GM23338 (cell line): Measurements from ENCODE around the gene NTM. TPM values are rescaled to one million over a fixed set of nuclear protein-coding genes. Genes with fewer than 3 reads are reported as not detected.

Source experiments
- ATAC-seq: fragments of 200-7000 bp; cut with Tn5 transposase; 3 replicates; pipeline ENCODE4 v1.9.1; 2020
- DNase-seq: peaks from one replicate; pipeline ENCODE4 v3.0.0-alpha.2; 2015; ENCODE audit warnings: low spot score
- H2AFZ ChIP-seq: fragments of 200-600 bp; sonication (generic); 2 replicates; pipeline ENCODE4 v1.8.0; 2016; ENCODE audit warnings: antibody characterized with exemption, mild to moderate bottlenecking, moderate library complexity
- H3F3A ChIP-seq: fragments of 200-600 bp; sonication (generic); replicated peaks from 2 replicates; pipeline ENCODE4 v1.8.0; 2017; ENCODE audit warnings: antibody characterized with exemption, mixed run types, low read depth
- H3K27ac ChIP-seq: fragments of 200-600 bp; sonication (generic); 2 replicates; pipeline ENCODE4 v1.6.1; 2016; ENCODE audit warnings: low read depth
- H3K27me3 ChIP-seq: fragments of 200-600 bp; sonication (generic); 2 replicates; pipeline ENCODE4 v1.8.0; 2016; ENCODE audit warnings: mild to moderate bottlenecking, mixed run types, moderate library complexity; ENCODE audit not compliant: insufficient read depth
- H3K36me3 ChIP-seq: fragments of 200-600 bp; sonication (generic); 2 replicates; pipeline ENCODE4 v1.8.0; 2016; ENCODE audit warnings: mild to moderate bottlenecking; ENCODE audit not compliant: insufficient read depth
- H3K4me1 ChIP-seq: fragments of 200-600 bp; sonication (generic); 2 replicates; pipeline ENCODE4 v1.8.0; 2016; ENCODE audit warnings: mild to moderate bottlenecking, moderate library complexity; ENCODE audit not compliant: insufficient read depth
- H3K4me2 ChIP-seq: fragments of 200-600 bp; sonication (generic); 2 replicates; pipeline ENCODE4 v1.7.1; 2017; ENCODE audit warnings: mixed run types
- H3K4me3 ChIP-seq: fragments of 200-600 bp; sonication (generic); 2 replicates; pipeline ENCODE4 v1.6.1; 2016; ENCODE audit warnings: mixed run types
- H3K79me2 ChIP-seq: fragments of 200-600 bp; sonication (generic); replicated peaks from 2 replicates; pipeline ENCODE4 v1.8.0; 2017; ENCODE audit warnings: mild to moderate bottlenecking; ENCODE audit not compliant: insufficient read depth
- H3K9me2 ChIP-seq: fragments of 200-600 bp; sonication (generic); 2 replicates; pipeline ENCODE4 v1.8.0; 2017; ENCODE audit not compliant: insufficient read depth
- H4K20me1 ChIP-seq: fragments of 200-600 bp; sonication (generic); replicated peaks from 2 replicates; pipeline ENCODE4 v1.8.0; 2017; ENCODE audit warnings: mild to moderate bottlenecking; ENCODE audit not compliant: insufficient read depth
- H3K27ac Mint-ChIP-seq: 2 replicates; pipeline ENCODE4 v1.8.0; 2020; ENCODE audit warnings: inconsistent platforms, mild to moderate bottlenecking, moderate library complexity, mixed read lengths
- H3K27me3 Mint-ChIP-seq: 3 replicates; pipeline ENCODE4 v1.8.0; 2022; ENCODE audit warnings: low read depth, mild to moderate bottlenecking, moderate library complexity, mixed read lengths, inconsistent platforms; ENCODE audit not compliant: insufficient read depth, poor library complexity
- H3K36me3 Mint-ChIP-seq: 3 replicates; pipeline ENCODE4 v1.8.0; 2021; ENCODE audit warnings: low read depth, mild to moderate bottlenecking, inconsistent platforms, moderate library complexity, mixed read lengths
- H3K4me1 Mint-ChIP-seq: 3 replicates; pipeline ENCODE4 v1.8.0; 2020; ENCODE audit warnings: mild to moderate bottlenecking, inconsistent platforms, mixed read lengths
- H3K4me3 Mint-ChIP-seq: 3 replicates; pipeline ENCODE4 v1.8.0; 2021; ENCODE audit warnings: moderate library complexity, mild to moderate bottlenecking, inconsistent platforms, mixed read lengths
- H3K9me3 Mint-ChIP-seq: 3 replicates; pipeline ENCODE4 v1.8.0; 2020; ENCODE audit warnings: moderate library complexity, mild to moderate bottlenecking, inconsistent platforms, mixed read lengths
- CREB1 ChIP-seq: fragments of 250-450 bp; sonication (Bioruptor Pico); IDR thresholded peaks from 2 replicates; pipeline ENCODE4 v1.5.0; 2020; ENCODE audit warnings: low read depth, mild to moderate bottlenecking, moderate library complexity
- CTCF ChIP-seq, 2 experiments: fragments of 200-600 bp in 1 of 2; sonication (generic) in 1 of 2; conservative IDR thresholded peaks; 2 replicates each; pipeline versions ENCODE4 v1.5.1 to v1.6.1; 2016 to 2017; ENCODE audit warnings: antibody characterized with exemption in 2 of 2, low read depth in 2 of 2, mild to moderate bottlenecking in 2 of 2, moderate library complexity in 1 of 2
- ETS1 ChIP-seq: IDR thresholded peaks from 2 replicates; pipeline ENCODE4 v1.6.1; 2016; ENCODE audit warnings: antibody characterized with exemption
- EZH2 ChIP-seq: fragments of 200-600 bp; sonication (generic); IDR thresholded peaks from one replicate; pipeline ENCODE4 v1.8.0; 2017; ENCODE audit warnings: antibody characterized with exemption, mild to moderate bottlenecking, low read depth; ENCODE audit not compliant: unreplicated experiment
- EZH2phosphoT487 ChIP-seq: fragments of 200-600 bp; sonication (generic); IDR thresholded peaks from one replicate; pipeline ENCODE4 v1.8.1; 2018; ENCODE audit warnings: antibody characterized with exemption; ENCODE audit not compliant: unreplicated experiment
- JUNB ChIP-seq: IDR thresholded peaks from one replicate; pipeline ENCODE4 v1.6.1; 2016; ENCODE audit warnings: antibody characterized with exemption; ENCODE audit not compliant: unreplicated experiment
- NANOG ChIP-seq: IDR thresholded peaks from 2 replicates; pipeline ENCODE4 v1.6.1; 2016; ENCODE audit warnings: antibody characterized with exemption, borderline replicate concordance
- POLR2AphosphoS5 ChIP-seq: IDR thresholded peaks from 2 replicates; pipeline ENCODE4 v1.6.1; 2016; ENCODE audit warnings: antibody characterized with exemption, low read depth
- REST ChIP-seq: IDR thresholded peaks from one replicate; pipeline ENCODE4 v1.6.1; 2018; ENCODE audit warnings: antibody characterized with exemption; ENCODE audit not compliant: unreplicated experiment
- ZNF114 ChIP-seq: fragments of 250-450 bp; sonication (Bioruptor Pico); IDR thresholded peaks from 2 replicates; pipeline ENCODE4 v1.5.0; 2020; ENCODE audit warnings: mild to moderate bottlenecking, moderate library complexity
- ZNF331 ChIP-seq: fragments of 250-450 bp; sonication (Bioruptor Pico); IDR thresholded peaks from 2 replicates; pipeline ENCODE4 v1.5.0; 2020; ENCODE audit warnings: low read depth, mild to moderate bottlenecking, moderate library complexity
- ZNF462 ChIP-seq: fragments of 250-450 bp; sonication (Bioruptor Pico); IDR thresholded peaks from 2 replicates; pipeline ENCODE4 v1.5.0; 2020; ENCODE audit warnings: mild to moderate bottlenecking, moderate library complexity
- polyA plus RNA-seq: library from polyadenylated mRNA; unstranded; fragments of >200 nt; fragmentation: Nextera tagmentation; extraction: Ambion mirVana; gene quantifications from 2 replicates; pipeline ENCODE4 v1.2.1, GENCODE V29; 2016
- total RNA-seq: library from RNA; depleted of rRNA; stranded (reverse); fragments of >200 nt; shearing (Covaris generic); gene quantifications from 2 replicates; pipeline ENCODE4 v1.2.3, GENCODE V29; 2014

NTM gene
- total and polyA plus RNA-seq, 2 experiments from 2014 or later, result 10.6 to 14.6 TPM

- no peak for TF ChIP-seq CTCF (conservative IDR thresholded peaks at IDR 0.05; ENCODE audit: low read depth in 2 of 2)
Measured at GRCh38 chr11:132046288-132046865, 676.0 kb downstream of the NTM start (continued).

GRCh38 chr11:132047167-132047566 lies 676.8 kb downstream of the NTM start:
- no peaks in the 10 kb centered on the region for H3K36me3 ChIP-seq
- no peaks in the 10 kb centered on the region for H3F3A ChIP-seq
- H3K9me2 ChIP-seq, result peaks cover 5% of the 10 kb centered on the region; the same call in 1 of the 2 replicates
- Mint-ChIP-seq H3K36me3 (no peaks in the 10 kb centered on the region), H3K27me3 (peaks cover 4% of the 10 kb centered on the region), H3K27ac (no peak overlapping the region), H3K4me3 (no peak overlapping the region), H3K4me1 (peaks cover 51% of the 10 kb centered on the region), H3K9me3 (no peaks in the 10 kb centered on the region)
- no peak for ATAC-seq
- H4K20me1 ChIP-seq, result no peaks in the 10 kb centered on the region
- H3K79me2 ChIP-seq, result no peaks in the 10 kb centered on the region
- H3K27ac ChIP-seq, result no peak overlapping the region
- DNase-seq, result no peak
- 0 out of 2 replicates have a peak overlapping the region, but pooled peaks have one; percentile 23 for H3K4me2 ChIP-seq
- H2AFZ ChIP-seq, result no peak overlapping the region
- H3K27me3 ChIP-seq, result no peaks in the 10 kb centered on the region
- H3K4me3 ChIP-seq, result no peak overlapping the region
- H3K4me1 ChIP-seq, result peaks cover 24% of the 10 kb centered on the region
- no peak for TF ChIP-seq POLR2AphosphoS5
- no peak for TF ChIP-seq REST
- TF ChIP-seq ETS1, result no peak
- no peak for TF ChIP-seq CREB1
- no peak for TF ChIP-seq NANOG
- no peak for TF ChIP-seq EZH2phosphoT487
- no peak for TF ChIP-seq ZNF114
- TF ChIP-seq EZH2, result no peak
- no peak for TF ChIP-seq JUNB
- TF ChIP-seq ZNF331 (CRISPR knock-in tag), result no peak
- no peak for TF ChIP-seq ZNF462 (CRISPR knock-in tag)
